RPMI7951 (cell line): ENCODE results near the gene SMIM17. TPM values are rescaled to one million over a fixed set of nuclear protein-coding genes. Genes with fewer than 3 reads are reported as not detected.

Experiments
- DNase-seq: peaks from one replicate; pipeline ENCODE4 v3.0.0-alpha.2; 2012; ENCODE audit warnings: low read depth
- total RNA-seq: library from RNA; depleted of rRNA; stranded (reverse); fragments of >200 nt; shearing (Covaris generic); gene quantifications from 2 replicates; pipeline ENCODE4 v1.2.3, GENCODE V29; 2014; rRNA removed

The SMIM17 gene
- 0.36 TPM in 1 of 2 replicates, not detected in the other for total RNA-seq

DNA sequence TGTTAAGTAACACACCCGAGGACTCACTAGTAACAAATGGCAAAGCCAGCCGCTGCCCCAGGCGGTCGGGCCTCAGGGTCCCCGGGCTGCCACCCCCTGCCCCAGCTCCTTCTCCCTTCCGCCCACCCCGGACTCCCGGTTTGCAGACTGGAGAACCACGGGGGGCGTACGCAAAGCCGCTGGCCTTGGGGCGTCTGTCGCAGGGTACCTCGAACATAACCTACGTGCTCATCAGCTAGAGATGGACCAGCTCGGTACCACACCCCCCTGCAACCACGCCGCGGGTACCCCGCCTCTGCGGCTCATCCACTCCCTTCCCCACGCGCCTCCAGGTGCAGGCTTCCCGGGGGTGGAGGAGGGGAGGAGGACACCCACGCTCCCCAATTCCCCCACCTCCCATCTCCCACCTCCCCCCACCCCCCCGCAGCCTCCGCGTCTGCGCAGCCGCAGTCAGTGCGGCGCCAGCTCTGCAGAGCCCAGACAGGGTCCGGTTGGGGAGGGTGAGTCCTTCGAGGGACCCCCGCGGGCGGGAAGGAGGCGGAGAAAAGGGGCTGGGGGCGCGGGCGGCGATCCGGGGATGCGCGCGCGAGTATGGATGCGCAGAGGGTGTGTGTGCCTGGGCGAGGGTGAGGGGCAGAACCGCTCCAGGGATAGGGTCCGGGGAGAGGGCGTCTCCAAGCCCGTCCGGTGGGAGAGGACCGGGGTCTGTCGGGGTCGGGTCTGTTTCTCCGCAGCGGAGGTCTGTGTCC is at the start of gene SMIM17:
Gene SMIM17, plus strand, starts transcription at position 449 of the 749 bp plus-strand sequence. CDS start 2,509 bp downstream, outside the sequence.
- DNase-seq: no peak

- DNase-seq: no peak
These were observed 48.5 kb upstream of the SMIM17 start for GRCh38 chr19:56594446-56594782.

DNA sequence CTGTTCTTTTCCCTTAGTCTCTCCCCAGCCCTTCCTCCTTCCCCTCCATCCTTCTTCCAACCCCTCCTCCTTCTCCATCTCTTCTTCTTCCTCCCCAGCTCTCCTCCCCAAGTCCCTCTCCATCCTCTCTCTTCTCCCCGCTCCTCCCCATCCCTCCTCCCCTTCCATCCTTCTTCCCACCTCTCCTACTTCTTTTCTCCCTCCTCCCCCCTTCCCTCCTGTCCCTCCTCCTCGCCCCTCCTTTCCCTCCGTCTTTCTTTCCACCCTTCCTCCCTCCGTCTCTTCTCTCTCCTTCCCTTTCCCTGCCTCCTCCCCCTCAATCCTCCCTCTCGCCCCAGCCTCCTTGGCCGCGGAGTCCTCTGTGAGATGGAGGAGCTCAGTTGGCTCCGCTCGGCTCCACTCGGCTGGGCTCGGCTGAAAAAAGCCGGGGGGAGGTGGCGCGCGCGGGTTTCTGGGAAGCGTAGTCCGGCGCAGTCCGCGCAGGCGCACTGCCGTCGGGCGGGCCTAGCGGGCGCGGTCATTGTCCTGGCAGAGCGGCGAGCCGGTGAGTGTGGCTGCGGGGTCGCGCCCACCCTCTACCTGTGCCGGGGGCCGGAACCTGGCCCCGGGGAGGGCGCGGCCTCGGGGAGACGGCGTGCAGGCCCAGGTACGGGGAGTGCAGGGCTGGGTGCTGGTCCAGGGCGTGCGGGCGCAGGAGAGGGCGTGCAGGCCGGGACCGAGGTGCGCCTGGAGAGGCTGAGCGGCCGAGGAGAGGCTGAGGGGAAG is 48.0 kb upstream of the SMIM17 start, which contains the start of gene ZNF71:
Gene ZNF71, plus strand, starts transcription at position 520 of the 765 bp plus-strand sequence. CDS start 6,257 bp downstream, outside the sequence.
- peak; percentile 88 for DNase-seq

GRCh38 chr19:56595548-56595899 is 47.4 kb upstream of the SMIM17 start:
- peak; percentile 29 for DNase-seq

- DNase-seq: no peak
These were observed 46.3 kb upstream of the SMIM17 start for GRCh38 chr19:56596676-56597075.

GRCh38 chr19:56597696-56598095 is 45.3 kb upstream of the SMIM17 start:
- DNase-seq: no peak

GRCh38 chr19:56601375-56601774 is 41.6 kb upstream of the SMIM17 start:
- peak; percentile 18 for DNase-seq

DNA sequence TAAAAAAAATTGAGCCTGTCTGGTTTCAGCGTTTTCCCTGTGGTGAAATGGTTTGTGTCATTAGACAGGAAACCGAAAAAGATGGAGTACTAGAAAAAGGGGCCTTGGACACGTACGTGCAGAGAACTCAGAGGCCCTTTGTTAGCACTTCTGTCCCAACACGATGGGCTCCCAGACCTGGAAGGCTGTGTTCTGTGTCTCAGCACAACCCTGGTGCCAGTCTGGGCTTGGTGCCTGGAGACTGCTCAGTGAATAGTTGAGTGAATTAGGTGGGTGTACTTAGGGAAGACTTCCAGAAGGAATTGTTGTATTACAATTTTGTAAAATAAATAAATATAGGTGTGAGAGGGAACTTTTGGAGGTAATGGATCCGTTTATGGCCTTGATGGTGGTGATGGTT is 39.1 kb upstream of the SMIM17 start:
- DNase-seq: no peak

DNA sequence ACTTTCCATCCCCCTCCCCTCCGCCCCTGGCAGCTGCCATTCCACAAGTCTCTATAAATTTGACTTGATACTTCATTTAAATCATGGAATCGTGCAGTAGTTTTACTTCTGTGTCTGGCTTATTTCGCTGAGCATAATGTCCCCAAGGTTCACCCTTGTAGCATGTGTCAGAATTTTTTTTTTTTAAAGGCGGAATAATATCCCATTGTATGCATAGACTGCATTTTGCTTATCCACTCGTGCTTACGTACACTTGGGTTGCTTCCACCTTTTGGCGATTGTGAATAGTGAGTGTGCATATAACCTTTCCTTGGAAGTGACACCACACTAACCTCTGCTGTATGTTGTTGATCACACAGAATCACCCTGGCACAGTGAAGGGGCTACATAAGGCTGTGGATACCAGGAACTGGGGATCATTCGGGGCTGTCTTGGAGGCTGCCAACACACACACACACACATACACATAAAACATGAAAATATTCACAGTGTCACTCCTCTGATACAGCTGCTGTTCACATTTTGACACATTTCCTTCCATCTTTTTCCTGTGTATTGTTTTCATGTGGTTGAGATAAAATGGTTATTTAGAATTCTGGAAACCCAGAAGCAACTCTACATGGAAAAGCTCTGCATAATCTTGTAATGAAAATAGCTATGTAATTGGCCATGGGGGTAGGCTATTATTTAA is 34.5 kb upstream of the SMIM17 start:
- no peak for DNase-seq

DNA sequence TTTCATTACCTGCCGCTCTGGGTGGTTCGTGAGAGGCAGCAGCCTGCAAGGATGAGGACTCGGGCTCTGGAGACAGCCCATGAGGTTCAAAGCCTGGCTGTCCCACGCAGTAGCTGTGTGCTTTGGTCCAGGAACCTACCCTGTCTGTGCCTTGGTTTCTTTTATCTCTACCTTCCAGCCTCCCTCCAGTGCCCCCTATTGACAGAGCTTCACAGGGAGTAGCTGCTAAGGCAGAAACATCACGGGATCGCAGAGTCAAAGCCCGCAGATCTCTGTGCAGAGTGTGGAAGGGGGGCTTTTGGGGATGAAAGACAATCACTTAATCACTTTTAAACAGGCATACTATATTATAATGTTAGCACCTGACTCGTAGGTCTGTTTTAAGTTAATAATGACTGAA is 31.7 kb upstream of the SMIM17 start:
- no peak for DNase-seq

DNA sequence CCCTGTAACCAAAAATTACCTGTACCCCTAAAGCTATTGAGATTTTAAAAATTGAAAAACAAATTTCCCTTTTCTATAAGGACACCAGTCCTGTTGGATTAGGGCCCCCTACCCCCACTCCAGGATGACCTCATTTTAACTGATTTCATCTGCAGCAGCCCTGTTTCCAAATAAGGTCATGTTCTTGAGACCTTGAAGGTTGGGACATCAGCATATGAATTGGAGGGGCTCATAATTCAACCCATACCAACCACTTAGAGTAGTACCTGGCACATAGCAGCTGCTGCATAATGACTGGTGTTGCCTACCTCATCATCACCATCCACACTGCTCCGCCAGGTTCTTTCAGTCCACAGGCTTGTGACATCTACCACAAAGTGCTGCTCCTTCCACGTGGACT is 30.2 kb upstream of the SMIM17 start:
- no peak for DNase-seq

- no peak for DNase-seq
These were observed 29.3 kb upstream of the SMIM17 start for GRCh38 chr19:56613639-56614038.

DNA sequence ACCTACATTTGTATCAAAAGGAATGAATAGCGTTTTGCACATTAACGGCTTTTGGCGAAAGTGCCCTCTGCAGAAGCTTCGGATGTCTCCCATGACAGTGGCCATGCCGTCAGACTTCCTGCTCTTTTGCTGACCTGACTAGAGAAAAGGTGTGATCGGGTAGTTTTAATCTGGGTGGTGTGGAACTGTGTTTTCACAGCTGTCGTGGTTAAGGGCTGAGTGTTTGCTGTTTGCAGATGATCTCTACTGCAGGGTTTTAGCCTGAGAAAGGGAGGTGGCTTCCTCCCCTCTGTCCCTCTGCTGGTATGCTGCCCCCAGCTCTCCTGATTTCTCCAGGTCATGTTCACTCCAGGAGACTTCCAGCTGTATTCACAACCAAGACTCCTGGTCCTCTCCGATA is 25.4 kb upstream of the SMIM17 start:
- DNase-seq: no peak

DNA sequence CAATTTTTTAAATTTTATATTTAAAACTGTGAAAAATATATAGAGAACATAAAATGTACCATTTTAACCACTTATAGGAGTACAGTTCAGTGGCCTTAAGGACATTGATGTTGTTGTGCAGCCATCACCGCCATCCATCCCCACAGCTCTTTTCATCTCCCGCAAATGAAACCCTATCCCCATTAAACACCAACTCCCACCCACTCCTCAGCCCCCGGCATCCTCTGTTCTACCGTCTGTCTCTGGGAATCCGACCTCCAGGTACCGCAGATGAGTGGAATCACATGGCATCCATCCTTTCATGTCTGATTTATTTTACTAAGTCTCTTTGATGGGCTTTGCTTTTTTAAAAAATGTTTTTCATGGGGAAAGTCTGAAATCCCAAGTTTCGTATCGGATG is 23.8 kb upstream of the SMIM17 start:
- DNase-seq: no peak

DNA sequence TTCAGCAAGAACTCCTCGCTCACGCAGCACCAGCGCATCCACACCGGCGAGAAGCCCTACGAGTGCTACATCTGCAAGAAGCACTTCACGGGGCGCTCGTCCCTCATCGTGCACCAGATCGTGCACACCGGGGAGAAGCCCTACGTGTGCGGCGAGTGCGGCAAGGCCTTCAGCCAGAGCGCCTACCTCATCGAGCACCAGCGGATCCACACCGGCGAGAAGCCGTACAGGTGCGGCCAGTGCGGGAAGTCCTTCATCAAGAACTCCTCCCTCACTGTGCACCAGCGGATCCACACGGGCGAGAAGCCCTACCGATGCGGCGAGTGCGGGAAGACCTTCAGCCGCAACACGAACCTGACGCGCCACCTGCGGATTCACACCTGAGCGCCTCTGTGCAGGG is 20.6 kb upstream of the SMIM17 start:
- DNase-seq: no peak

GRCh38 chr19:56623006-56623405 is 20.0 kb upstream of the SMIM17 start:
- DNase-seq: no peak

GRCh38 chr19:56625708-56626107 is 17.3 kb upstream of the SMIM17 start:
- DNase-seq: no peak

DNA sequence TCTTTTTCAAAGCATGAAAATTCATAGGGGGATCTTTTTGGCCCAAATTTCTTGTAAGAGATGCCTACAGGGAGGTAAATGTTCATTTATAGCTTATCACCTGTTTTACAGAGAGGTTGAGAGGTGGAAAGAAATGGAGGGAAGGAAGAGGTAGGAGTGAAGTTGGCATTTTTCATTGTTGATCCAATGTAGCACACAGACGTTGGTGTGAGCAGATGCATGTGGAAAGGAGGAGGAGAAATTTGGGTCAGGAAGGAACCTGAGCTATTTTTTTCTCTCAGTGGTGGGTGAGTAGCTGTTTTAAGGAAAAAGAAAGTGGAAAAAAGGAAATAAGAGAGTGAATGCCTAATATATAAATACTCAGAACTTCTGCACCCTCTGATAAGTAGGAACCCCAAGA is 9.9 kb upstream of the SMIM17 start:
- DNase-seq: no peak

- peak; percentile 82 for DNase-seq
These were observed 4.9 kb upstream of the SMIM17 start for GRCh38 chr19:56637976-56638555.

DNA sequence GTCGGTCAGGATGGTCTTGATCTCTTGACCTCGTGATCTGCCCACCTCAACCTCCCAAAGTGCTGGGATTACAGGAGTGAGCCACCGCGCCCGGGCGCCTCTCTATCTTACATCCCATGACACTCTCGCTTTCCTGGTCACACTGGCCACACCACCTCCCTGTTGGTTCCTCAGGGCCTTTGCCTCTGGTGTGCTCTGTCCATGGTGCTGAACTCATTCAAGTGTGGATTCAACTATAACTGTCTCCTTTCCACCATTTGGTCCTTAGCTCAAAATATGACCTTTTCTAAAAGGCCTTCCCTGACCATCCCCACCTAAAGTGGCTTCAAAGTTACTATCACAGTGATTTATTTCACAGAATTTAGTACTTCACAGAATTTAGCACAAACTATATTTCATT is 3.7 kb upstream of the SMIM17 start:
- peak; percentile 30 for DNase-seq

GRCh38 chr19:56643460-56643955 is 549 bp downstream of the SMIM17 start:
- DNase-seq: no peak

GRCh38 chr19:56654151-56654550 is 11.2 kb downstream of the SMIM17 start:
- DNase-seq: no peak
